NCI-H2171 treated with DMSO at 0.1 percent for 48 hours (cell line): ENCODE data around the gene HNRNPA3.
"Not testable (repeated sequence)": the region's sequence is repeated elsewhere in the genome, so short reads cannot be mapped to it uniquely, and the experiment has no call there.

Experiments
- DNase-seq: peaks from one replicate; lab custom pipeline; 2025; lab: John Stamatoyannopoulos, UW

Gene HNRNPA3

DNA sequence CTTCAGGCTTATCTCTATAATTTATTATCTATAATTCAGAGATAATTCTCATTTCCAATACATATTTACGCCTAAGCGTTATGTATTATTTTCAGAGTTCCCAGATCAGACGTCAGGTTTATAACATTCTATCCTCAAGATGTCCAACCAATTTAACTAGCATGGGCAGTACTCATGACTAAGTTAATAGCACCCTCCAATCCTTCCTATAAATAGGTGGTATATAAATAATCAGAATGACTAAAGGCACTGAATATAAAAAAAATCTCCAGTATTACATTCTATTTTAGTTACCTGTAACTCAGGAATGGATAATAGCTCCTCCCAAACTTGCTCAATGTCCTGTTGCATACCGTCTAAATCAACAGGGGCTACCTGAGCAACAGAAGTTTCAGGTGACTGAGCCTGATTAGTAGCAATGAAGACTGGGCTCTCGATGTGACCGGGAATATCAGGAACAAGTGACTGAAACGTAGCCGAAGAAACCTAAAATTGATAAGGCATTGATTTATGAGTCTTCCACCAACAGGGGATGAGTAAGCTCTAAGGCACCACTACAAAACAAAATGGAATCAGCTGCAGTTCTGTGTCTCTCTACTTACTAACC, 19.6 kb downstream of the HNRNPA3 start:
- DNase-seq: no peak

DNA sequence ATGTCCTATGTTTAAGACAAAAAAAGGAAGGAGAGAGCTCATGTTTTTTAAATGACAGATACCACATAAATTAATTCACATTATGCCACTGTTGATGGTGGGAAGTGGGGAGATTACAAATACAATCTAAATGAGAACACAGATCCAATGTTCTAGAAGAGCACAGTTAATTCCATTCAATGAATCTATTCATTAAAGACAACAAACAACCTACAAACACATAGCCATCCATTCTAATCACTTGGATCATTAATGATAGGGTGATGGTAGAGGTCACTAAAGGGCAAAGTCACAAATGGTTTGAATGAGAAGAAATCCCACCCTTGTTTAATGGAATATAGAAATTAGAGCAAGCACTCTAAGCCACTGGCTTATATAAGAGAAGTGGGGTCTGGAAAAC, 21.7 kb downstream of the HNRNPA3 start:
- no peak for DNase-seq

DNA sequence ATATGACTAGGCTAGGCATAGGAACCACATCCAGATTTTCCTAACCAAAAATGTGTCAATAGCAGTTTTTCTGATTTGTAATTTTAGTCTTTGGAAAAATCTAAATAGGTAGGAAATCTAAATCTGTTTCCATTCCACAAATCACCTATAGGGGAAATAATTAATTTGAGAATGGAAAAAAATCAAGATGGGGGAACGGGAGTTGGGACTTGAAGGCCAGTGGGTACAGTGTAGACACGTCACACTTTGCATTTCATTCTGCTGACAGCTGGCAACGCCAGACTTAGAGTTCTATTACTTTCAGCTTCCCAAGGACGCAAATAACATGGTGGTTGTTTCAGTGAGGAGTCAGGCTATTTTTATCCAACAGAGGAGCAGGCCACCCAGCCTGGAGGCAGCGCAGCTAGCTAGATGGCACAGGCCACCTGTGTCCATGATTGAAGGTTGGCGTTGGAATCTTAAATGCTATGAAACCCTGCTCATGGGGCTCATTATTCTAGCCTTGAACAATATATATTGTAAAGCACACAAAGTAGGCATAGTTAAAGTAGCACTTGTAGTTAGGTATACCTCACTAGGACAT, 23.4 kb downstream of the HNRNPA3 start:
- DNase-seq: no peak

DNA sequence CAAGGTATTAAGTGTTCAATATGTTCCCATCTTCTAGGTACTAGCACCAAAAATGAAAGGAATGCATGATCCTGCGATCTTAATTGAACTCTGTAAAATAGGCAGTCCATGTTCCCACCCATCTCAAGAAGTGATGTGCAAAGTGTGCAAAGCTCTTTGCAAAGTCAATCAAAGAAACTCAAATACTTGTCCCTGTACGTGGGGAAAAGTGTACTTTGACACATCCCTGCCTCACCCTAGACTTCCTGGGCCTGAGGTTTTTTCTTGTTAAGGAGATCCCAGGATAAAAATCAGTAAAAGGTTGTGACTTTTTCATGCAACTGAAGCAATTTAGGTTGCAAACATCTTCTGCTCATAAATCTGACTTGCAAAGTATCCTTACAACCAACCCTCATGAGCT, 25.3 kb downstream of the HNRNPA3 start:
- no peak for DNase-seq

DNA sequence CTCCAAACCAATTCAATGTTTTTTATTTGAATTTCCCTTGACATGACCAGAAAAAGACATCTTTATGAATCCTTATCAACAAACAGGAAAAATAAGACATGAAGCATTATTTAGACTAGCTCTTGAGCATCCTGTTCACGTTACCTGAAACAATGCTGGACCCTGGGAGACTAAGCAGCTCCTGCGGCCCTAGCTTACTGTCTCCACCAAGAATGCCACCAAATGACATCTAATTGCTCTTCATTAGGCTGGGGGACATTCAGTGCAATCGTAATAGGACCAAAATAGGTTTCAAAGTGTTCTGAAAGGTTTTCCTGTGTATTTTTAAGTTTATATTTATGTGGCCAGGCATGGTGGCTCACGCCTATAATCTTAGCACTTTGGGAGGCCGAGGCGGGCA, 26.5 kb downstream of the HNRNPA3 start:
- DNase-seq: no peak

DNA sequence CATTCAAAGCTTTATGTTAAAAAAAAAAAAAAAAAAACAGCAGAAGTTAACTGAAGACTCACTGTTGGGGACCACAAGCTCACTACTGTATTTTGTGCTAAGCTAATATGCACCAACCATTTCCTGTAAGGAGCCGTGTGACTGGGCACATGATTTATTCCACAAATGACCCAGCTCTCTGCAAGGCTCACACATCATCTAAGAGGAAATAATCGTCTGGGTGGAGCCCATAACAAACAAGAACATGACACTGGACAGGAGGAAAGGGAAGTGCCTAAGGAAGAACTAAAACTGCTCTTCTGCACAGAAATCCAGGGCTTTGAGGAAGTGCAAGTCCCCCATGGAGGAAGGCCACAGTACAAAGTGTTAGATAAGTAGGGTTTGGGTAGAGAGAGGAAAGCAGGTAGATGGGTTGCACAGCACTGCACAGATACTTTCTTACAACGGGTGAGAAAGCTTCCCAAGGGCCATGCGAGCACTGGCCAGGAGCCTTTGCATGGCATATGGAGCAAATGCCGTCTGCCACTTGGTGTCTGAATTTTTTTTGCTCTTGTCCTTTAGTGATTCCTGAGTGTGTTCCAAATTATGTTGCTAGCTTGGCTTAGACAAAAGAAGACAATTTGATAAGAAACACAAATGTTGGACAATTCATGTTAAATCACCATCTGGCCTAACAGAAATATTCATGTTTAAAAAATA, 27.5 kb downstream of the HNRNPA3 start:
- peak; percentile 75 for DNase-seq

DNA sequence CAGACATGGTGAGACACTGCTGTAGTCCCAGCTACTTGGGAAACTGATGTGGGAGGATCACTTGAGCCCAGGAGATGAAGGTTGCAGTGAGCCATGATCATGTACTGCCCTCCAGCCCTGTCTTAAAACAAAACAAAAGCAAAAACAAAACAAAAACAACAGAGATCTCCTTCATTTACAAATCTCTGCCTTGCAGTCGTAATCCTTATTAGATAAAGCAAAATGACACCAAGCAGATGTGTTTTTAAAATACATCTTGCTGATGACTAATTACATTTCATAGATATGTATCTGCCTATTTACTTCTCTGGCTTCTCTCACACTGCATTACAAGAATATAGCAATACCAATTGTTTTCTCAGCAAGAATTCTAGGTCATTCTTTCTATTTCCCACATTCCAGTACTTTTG, 29.1 kb downstream of the HNRNPA3 start:
- no peak for DNase-seq

DNA sequence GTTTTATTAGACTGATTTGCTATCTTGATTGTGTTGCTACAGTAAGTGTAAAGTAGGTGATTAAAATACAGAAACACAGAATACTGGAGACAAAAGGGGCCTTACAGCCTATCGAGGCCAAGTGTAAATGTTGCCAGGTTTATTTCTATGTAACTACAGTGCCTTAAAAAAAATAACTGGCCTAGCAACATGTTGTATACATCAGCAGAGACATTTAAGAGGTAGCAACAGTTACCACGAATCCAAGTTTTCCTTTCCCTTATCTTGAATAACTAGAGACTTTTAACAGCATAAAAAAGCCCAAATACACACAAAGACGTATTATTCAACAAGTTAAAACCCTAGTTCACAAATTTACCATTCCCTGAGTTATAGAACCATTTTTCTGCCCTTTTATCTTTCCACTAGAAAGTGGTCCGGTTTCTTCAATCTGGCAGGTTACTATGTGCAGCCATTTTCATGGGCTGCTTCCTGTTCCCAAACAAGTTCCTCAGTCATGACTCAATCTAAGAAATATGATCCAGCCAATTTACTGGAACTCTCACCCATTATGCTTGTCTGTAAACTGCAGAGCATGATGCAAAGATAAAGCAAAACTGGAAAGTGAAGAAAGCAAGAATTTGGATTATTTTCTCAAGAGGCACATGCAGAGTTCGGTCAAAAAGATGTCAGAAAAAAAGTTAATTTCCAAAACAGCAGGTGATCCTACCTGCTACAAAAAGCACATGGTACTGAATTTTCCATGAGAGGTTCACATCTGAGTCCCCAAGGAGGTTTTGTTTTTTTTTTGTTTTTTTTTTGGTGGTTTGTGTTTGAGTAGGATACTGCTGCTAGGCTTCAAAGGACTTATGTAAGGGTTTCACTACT, 29.8 kb downstream of the HNRNPA3 start:
- peak; percentile 95 for DNase-seq

DNA sequence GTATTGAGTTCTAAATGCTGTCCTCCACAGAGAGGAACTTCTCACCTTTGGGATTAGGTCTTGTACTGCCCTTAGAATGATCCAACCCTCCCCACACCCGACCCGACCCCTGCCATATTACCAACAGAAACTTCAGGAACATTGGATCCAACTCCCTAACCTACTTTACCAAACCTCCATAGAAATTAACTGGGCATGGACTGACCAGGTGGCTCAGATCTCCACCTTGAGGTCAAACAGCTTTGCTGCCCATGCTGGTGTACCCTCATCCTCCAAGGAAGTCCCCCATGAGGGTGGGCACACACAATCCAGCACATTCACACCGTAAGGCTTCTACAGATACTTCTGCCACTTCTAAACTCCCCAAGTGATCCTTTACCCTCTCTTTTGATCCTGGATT, 30.5 kb downstream of the HNRNPA3 start:
- DNase-seq: no peak

DNA sequence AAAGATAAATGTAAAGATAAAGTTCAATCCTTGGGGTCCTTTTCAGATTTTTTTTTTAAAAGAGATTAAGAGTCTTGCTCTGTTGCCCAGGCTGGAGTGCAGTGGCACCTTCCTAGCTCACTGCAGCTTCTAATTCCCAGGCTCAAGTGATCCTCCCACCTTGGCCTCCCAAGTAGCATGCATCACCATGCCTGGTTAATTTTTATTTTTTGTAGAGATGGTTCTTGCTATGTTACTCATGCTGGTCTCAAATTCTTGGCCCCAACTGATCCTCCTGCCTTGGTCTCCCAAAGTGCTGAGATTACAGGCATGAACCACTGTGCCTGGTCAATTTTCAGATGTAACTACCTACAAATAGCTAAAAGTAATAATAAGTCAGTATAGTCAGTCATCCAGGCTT, 30.9 kb downstream of the HNRNPA3 start:
- no peak for DNase-seq

DNA sequence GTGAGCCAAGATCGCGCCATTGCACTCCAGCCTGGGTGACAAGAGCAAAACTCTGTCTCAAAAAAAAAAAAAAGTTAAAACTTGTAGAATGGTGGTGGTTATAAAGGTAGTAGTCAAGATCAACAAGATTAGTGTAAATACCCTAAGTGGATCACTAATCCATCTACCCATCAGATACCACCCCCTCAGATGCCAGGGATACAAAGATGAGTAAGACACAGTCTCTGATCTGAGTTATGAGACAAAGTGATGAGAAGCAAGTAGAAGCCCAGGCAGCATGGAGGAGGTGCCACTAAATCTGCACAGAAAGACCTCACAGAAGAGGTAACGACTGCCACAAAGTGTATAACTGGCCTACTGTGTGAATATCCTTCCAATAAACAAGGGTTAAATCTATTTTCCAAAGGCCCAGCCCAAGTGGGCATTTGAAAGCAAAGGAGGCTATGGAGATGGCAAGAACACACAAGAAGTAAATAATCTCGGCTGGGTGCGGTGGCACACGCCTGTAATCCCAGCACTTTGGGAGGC, 31.7 kb downstream of the HNRNPA3 start:
- DNase-seq: no peak

DNA sequence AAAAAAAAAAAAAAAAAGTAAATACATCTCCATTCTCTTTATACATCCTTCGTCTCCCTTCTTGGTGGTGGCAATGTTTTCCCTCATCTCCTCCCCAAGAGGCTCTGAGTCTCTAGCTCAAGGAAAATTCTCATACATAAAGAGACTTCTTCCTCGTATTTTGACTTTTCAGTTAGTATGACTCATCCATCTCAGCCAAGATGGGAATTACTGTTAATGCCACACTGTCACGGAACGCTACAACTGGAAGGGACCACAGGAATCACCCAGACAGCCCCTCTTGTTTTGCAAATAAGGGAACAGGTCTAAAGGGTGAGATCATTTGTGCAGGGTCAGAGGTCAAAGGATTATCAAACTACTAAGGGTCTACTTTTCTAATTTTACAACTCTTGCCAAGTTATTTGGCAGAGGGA, 32.4 kb downstream of the HNRNPA3 start:
- DNase-seq: no peak

DNA sequence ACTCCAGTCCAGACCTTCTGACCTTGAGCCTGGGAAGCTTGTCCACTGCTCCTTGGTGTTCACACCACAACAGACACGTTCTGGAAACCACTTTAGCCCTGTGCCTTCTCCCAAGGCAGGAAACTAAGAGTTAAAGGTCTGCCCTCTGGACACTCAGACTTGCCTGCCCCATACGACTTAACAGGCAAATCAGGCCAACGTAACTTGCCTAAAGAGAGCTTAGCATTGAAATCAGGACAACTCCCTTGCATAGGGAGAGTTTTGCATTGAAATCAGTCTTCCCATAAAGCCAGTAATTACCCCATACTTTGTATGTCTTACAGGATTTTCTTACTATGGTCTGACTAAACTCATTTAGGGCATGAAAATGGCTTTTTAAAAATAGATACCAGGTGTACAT, 33.4 kb downstream of the HNRNPA3 start:
- DNase-seq: no peak

DNA sequence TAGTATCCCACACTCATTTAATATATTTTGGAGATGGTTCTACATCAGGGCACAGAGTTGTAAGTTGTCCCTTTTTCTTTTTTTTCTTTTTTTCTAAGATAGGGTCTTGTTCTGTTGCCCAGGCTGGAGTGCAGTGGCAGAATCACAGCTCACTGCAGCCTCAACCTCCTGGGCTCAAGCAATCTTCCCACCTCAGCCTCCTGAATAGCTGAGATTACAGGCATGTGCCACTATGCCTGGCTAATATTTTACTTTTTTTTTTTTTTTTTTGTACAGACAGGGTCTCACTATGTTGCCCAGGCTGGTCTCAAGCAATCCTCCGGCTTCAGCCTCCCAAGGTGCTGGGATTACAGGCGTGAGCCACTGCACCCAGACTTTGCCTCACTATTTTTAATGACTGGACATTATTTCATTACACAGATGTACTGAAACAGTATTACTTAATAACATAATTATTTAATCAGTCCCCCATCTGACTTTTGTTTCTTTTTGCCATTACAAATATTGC, 34.0 kb downstream of the HNRNPA3 start:
- DNase-seq: not testable (repeated sequence)

DNA sequence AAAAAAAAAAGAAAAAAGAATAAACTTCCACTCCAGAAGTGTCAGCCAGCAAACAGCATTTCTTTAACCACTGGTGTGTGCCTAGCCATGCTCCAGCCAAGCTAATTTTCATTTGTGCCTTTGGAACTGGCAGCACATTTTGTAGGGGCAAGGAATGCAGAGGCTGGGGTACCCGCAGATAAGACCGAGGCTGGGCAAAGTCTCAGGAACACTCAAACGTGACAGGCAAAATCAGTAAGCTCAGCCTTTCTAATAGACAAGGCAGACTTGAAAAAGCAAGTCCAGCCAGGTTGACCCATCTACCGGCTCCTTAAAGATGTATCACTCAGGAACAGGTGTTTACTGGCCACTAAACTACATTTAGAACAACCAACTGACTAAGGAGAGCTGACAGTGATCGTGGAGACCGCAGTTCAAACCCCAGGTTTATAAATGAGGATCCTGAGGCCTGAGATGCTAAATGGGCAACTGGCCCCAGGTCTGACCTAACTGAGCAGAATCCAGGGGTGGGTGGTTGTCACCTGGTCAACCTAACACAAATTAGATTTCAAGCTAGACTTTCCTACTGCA, 35.2 kb downstream of the HNRNPA3 start:
- DNase-seq: no peak

DNA sequence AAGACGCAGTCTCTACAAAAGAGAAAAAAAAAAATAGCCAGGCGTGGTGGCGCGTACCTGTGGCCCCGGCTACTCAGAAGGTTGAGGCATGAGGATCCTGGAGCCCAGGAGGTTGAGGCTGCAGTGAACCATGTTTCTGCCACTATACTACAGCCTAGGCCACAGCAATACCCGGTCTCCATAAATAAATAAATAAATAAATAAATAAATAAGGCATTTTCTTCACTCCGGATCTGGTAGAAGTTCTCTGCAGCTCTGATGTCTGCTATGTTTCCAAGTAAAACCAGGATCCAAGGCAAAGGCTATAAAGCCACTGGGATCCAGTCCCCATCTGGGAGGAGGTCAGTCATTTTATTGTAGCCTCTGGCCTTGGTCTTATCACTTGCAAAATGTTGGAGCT, 36.4 kb downstream of the HNRNPA3 start:
- no peak for DNase-seq

DNA sequence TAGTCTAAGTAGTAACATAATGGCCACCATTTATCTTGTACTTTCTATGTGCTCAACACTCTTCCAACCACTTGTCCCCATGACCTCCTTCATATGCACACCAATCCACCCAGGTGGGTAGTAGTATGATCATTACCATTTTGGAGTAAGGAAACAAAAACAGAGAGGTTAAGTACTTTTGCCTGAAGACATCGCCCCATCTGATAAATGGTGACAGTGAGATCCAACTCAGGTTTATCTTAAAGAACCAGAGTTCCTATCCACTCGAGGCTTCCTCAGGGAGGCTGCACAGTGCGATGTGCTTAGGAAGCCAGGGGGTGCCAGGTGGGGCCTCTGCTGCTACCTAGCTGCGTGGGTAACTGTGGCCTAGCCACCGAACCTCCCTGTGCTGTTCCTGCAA, 37.9 kb downstream of the HNRNPA3 start:
- DNase-seq: no peak

DNA sequence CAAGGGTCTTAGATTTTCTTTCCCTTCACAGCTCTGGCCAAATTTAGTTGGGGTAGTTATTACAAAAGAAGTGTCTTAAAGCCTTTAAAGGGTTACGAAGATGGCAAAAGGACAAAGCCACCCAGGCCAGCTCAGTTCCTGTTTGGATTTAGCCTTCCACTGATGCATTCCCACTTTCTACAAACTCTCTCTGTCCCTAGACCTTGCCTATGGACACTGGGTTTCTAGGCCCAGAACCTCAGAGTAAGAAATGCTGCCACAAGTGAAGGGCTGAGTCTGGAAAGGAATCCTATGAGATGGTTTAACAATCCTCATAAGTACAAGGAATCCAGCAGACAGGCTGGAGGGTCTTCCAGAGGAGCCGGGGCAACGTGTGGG, 38.6 kb downstream of the HNRNPA3 start:
- no peak for DNase-seq

DNA sequence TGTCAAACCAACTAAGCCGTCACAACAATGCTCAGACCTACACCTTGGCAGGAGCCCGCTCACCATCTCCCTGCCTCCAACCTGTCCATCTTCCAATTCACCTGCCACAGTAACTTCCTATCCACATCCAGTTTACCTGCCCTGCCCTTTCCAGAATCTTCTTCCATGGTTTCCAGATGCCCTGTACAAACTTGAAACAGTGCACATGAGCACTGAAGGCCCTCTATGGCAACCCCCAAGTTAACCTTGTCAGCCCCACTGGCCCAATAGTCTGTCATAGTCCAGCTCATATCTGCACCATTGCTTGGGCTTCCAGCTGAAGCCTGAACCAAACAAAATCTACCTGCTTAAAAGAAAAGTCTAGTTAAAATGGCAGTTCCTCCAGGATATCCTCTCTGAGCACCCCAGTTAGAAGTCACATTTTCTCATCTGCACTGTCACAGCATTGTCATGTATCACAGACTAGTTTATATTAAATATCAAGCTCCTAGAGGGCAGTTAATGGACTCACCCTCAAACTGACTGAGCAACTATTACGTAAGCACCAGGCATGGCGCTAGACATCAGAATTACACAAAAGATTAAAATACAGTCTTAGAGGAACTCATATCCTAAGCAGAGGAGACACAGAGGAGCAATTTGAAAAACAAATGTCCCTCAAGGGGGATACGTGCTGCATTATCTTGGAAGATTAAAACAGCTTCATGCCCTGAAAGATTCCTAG, 40.4 kb downstream of the HNRNPA3 start:
- DNase-seq: no peak

DNA sequence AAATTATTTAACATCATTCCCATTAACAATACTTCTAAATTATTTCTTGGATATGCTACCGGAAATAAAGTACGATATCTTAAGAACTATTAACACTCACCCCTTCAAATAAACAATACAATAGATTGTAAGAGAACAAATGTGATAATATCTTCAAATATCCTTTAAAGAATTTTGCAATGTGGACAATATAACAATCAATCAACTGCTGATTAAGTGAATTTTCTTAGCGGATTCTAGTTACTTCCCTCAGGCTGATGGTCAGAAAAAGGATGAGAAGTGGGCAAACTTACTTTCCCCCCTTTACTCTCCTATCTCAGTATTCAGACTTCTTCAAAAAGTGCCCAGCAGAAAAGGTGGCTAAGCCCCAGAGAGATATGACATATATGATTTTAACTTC, 41.1 kb downstream of the HNRNPA3 start:
- DNase-seq: no peak
